Natural killer cell treated with Interleukin-12 subunit alpha and Interleukin-12 subunit beta and Interleukin-15 and Interleukin-18, amount 100 ng/mL, for 72 hours (primary cell): Measurements from ENCODE around the gene PYGL. TPM values are rescaled to one million over a fixed set of nuclear protein-coding genes. Genes with fewer than 3 reads are reported as not detected.
"Not testable (repeated sequence)": the region's sequence is repeated elsewhere in the genome, so short reads cannot be mapped to it uniquely, and the experiment has no call there.

Experiments
- ATAC-seq, 2 donors: fragments of 150-1000 bp; cut with Tn5 transposase in 1 of 2; sonication (Bioruptor Pico), chemical (Tn5 transposase) in 1 of 2; 2 replicates each; pipeline ENCODE4 v1.10.0; 2021
- DNase-seq: peaks from one replicate; pipeline ENCODE4 v3.0.0; 2022; ENCODE audit warnings: low spot score
- H3K27ac Mint-ChIP-seq, 2 donors: 1 replicate in 1 of 2; 2 replicates in 1 of 2; pipeline ENCODE4 v1.8.0; 2022; ENCODE audit warnings: mixed read lengths in 2 of 2, mild to moderate bottlenecking in 1 of 2, moderate library complexity in 1 of 2
- H3K27me3 Mint-ChIP-seq, 2 donors: 1 replicate in 1 of 2; 2 replicates in 1 of 2; pipeline ENCODE4 v1.8.0; 2022; ENCODE audit warnings: mixed read lengths in 2 of 2
- H3K36me3 Mint-ChIP-seq: one replicate; pipeline ENCODE4 v1.8.0; 2022; ENCODE audit warnings: mixed read lengths
- H3K4me1 Mint-ChIP-seq, 2 donors: 1 replicate in 1 of 2; 2 replicates in 1 of 2; pipeline ENCODE4 v1.8.0; 2022; ENCODE audit warnings: low read depth in 2 of 2, mixed read lengths in 2 of 2, mild to moderate bottlenecking in 1 of 2
- H3K4me3 Mint-ChIP-seq: one replicate; pipeline ENCODE4 v1.8.0; 2022; ENCODE audit warnings: mixed read lengths
- H3K9me3 Mint-ChIP-seq: 2 replicates; pipeline ENCODE4 v1.8.0; 2022; ENCODE audit warnings: mixed read lengths
- total RNA-seq, 2 donors: library from RNA; stranded (reverse); gene quantifications; one replicate each; pipeline ENCODE4 v1.2.3, GENCODE V29; 2022

The PYGL gene
- total RNA-seq, 2 donors from 2014 or later: 0.62 to 2.3 TPM

GRCh38 chr14:50967103-50967502, 22.8 kb upstream of the PYGL start:
- ATAC-seq (no peak), DNase-seq (no peak)
- no peaks in the 10 kb centered on the region for H3K4me1 Mint-ChIP-seq
- no peaks in the 10 kb centered on the region for H3K9me3 Mint-ChIP-seq
- no peaks in the 10 kb centered on the region for H3K36me3 Mint-ChIP-seq
- no peak overlapping the region for H3K27ac Mint-ChIP-seq
- H3K27me3 Mint-ChIP-seq: peaks cover 7 to 13% of the 10 kb centered on the region in 2 donors
- no peak overlapping the region for H3K4me3 Mint-ChIP-seq

DNA sequence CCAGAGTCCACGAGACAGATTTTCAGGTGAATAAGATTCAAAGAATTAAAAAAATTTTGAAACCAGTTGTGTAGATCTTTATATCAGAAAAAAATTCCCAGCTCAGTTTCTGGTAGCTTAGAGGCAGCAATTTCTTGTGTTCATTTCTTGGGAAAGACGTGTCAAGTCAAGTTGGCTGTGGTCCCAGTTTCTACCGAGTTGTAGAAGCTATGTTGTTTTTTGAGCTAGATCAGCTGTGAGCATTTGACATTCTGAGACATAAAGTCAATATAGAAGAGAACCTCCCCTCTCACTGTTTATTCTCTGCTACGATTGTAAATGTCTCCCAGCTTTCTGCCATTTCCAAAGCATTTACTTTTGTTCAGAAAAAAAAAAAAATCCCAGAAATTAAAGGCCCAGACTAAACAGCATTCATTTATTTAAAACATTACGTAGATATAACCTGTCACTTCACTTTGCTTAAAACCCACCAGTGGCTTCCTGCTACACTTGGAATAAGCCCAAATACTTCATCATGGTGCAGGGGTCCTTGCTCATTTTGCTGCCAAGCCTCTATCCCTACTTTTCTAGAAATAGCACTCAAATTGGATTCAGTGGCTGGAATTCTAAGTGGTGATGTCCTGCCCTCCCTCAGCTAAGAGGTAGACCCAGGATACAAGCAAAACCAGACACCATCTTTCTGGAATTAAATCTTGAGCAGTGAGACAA, 20.6 kb upstream of the PYGL start:
- H3K36me3 Mint-ChIP-seq: no peaks in the 10 kb centered on the region
- no peaks in the 10 kb centered on the region for H3K4me1 Mint-ChIP-seq
- H3K4me3 Mint-ChIP-seq: no peak overlapping the region
- no peaks in the 10 kb centered on the region for H3K9me3 Mint-ChIP-seq
- H3K27ac Mint-ChIP-seq: no peak overlapping the region
- no peak for ATAC-seq
- no peak for DNase-seq
- H3K27me3 Mint-ChIP-seq: peaks cover 6 to 8% of the 10 kb centered on the region in 2 donors

DNA sequence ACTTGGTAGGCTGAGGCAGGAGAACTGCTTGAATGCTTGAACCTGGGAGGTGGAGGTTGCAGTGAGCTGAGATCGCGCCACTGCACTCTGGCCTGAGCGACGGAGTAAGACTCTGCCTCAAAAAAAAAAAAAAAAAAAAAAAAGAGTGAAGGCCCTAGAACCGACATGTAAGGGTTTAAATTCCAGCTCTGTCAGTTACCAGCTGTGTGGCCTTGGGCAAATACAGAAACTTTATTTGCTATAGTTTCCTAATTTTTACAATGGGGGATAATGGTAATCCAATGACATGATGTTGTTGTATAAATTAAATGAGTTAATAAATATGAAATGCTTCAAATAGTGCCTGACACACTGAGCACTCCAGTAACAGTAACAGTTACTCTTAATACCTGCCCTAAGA, 19.6 kb upstream of the PYGL start:
- H3K36me3 Mint-ChIP-seq: no peaks in the 10 kb centered on the region
- no peak overlapping the region for H3K27ac Mint-ChIP-seq
- peaks cover 6 to 8% of the 10 kb centered on the region in 2 donors for H3K27me3 Mint-ChIP-seq
- no peak overlapping the region for H3K4me3 Mint-ChIP-seq
- no peaks in the 10 kb centered on the region for H3K9me3 Mint-ChIP-seq
- ATAC-seq: no peak
- no peaks in the 10 kb centered on the region for H3K4me1 Mint-ChIP-seq
- no peak for DNase-seq

- Mint-ChIP-seq H3K27me3 (peaks cover 6 to 8% of the 10 kb centered on the region in 2 donors), H3K27ac (no peak overlapping the region), H3K36me3 (no peaks in the 10 kb centered on the region), H3K9me3 (no peaks in the 10 kb centered on the region), H3K4me3 (no peak overlapping the region), H3K4me1 (no peaks in the 10 kb centered on the region)
- ATAC-seq: no peak
- no peak for DNase-seq
Measured at GRCh38 chr14:50961605-50962221, 17.4 kb upstream of the PYGL start.

DNA sequence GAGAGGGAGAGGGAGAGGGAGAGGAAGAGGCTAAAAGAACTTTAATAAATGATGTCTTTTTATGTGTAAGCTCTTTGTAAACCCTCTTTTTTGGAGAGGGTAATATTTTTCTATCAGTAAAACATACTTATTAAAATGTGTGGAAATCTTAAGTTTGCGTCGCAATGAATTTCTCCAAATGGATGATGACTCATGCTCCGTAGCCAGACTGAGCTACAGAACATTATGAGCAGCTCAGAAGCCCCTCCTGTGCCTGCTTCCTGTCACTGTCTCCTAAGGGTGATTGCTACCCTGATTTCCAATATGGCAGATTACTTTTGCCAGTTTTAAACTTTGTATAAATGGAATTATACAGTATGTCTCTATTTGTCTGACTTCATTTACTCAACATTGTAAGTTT, 13.0 kb upstream of the PYGL start:
- H3K4me3 Mint-ChIP-seq: no peak overlapping the region
- H3K4me1 Mint-ChIP-seq: no peaks in the 10 kb centered on the region
- no peaks in the 10 kb centered on the region for H3K36me3 Mint-ChIP-seq
- H3K27ac Mint-ChIP-seq: no peak overlapping the region
- no peaks in the 10 kb centered on the region for H3K9me3 Mint-ChIP-seq
- DNase-seq: no peak
- no peak for ATAC-seq
- peaks cover 6 to 10% of the 10 kb centered on the region in 2 donors for H3K27me3 Mint-ChIP-seq

DNA sequence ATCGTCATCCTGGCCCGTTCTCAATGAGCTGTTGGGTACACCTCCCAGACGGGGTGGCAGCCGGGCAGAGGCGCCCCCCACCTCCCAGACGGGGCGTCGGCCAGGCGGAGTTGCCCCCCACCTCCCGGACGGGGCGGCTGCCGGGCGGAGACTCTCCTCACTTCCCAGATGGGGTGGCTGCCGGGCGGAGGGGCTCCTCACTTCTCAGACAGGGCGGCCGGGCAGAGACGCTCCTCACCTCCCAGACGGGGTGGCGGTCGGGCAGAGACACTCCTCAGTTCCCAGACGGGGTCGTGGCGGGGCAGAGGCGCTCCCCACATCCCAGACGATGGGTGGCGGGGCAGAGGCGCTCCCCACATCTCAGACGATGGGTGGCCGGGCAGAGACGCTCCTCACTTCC, 12.1 kb upstream of the PYGL start:
- not testable (repeated sequence) for H3K27me3 Mint-ChIP-seq, H3K27ac Mint-ChIP-seq, DNase-seq, H3K4me3 Mint-ChIP-seq, H3K9me3 Mint-ChIP-seq, ATAC-seq, H3K4me1 Mint-ChIP-seq, H3K36me3 Mint-ChIP-seq

GRCh38 chr14:50955373-50956043, 11.2 kb upstream of the PYGL start:
- ATAC-seq: peak; percentile 43 to 62
- Mint-ChIP-seq H3K4me3 (no peak overlapping the region), H3K36me3 (no peaks in the 10 kb centered on the region), H3K27ac (no peak overlapping the region), H3K4me1 (no peaks in the 10 kb centered on the region), H3K27me3 (peaks cover 6 to 9% of the 10 kb centered on the region in 2 donors), H3K9me3 (no peaks in the 10 kb centered on the region)
- no peak for DNase-seq

- Mint-ChIP-seq H3K27ac (no peak overlapping the region), H3K4me3 (no peak overlapping the region), H3K27me3 (peaks cover 6 to 9% of the 10 kb centered on the region in 2 donors), H3K4me1 (no peaks in the 10 kb centered on the region), H3K36me3 (no peaks in the 10 kb centered on the region), H3K9me3 (no peaks in the 10 kb centered on the region)
- ATAC-seq (no peak), DNase-seq (no peak)
Measured at GRCh38 chr14:50954811-50955372, 10.6 kb upstream of the PYGL start.

DNA sequence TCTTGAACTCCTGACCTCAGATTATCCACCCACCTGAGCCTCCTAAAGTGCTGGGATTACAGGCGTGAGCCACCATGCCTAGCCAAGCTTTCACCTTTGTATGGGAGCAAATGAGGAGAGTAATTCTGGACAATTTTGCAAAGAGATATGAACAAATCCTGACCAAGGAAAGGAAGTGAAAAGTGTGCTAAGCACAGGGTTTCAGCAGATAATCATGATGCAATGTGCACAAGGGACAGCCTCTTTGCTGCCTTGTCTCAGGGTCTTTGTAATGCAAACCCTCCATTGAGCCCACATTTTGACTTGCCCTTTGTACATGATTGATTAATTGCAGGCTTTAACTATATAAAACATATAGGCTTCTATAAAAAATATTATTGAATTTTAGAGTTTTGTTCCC, 9.2 kb upstream of the PYGL start:
- no peak for ATAC-seq
- no peak for DNase-seq
- H3K4me1 Mint-ChIP-seq: no peaks in the 10 kb centered on the region
- no peak overlapping the region for H3K4me3 Mint-ChIP-seq
- no peak overlapping the region for H3K27ac Mint-ChIP-seq
- peaks cover 6 to 9% of the 10 kb centered on the region in 2 donors for H3K27me3 Mint-ChIP-seq
- no peaks in the 10 kb centered on the region for H3K9me3 Mint-ChIP-seq
- H3K36me3 Mint-ChIP-seq: no peaks in the 10 kb centered on the region

DNA sequence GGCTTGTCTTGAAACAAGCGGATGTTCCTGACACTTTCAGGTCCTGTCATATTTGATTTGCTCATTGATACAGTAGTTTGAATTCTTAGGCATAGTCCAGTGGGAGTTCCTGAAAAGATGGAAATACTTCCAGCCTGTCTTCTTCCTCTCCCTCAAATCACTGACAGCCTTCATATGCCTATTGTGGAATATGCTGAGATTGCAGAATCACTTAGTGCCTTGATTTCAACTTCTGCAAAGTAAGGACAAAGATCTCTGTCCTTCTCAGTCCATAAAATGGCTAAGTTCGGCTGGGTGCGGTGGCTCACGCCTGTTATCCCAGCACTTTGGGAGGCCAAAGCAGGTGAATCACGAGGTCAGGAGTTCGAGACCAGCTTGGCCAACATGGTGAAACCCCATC, 6.7 kb upstream of the PYGL start:
- Mint-ChIP-seq H3K9me3 (no peaks in the 10 kb centered on the region), H3K36me3 (no peaks in the 10 kb centered on the region), H3K4me1 (no peaks in the 10 kb centered on the region), H3K27me3 (peaks cover 6 to 12% of the 10 kb centered on the region in 2 donors), H3K27ac (no peak overlapping the region), H3K4me3 (no peak overlapping the region)
- no peak for DNase-seq
- no peak for ATAC-seq

- ATAC-seq (no peak), DNase-seq (no peak)
- Mint-ChIP-seq H3K36me3 (no peaks in the 10 kb centered on the region), H3K4me1 (peaks cover 5 to 8% of the 10 kb centered on the region in 2 donors), H3K27me3 (peaks cover 14 to 21% of the 10 kb centered on the region in 2 donors), H3K27ac (no peak overlapping the region), H3K9me3 (no peaks in the 10 kb centered on the region), H3K4me3 (no peak overlapping the region)
Measured at GRCh38 chr14:50948205-50948604, 3.9 kb upstream of the PYGL start.

- ATAC-seq (no peak), DNase-seq (no peak)
- Mint-ChIP-seq H3K9me3 (no peaks in the 10 kb centered on the region), H3K4me1 (peaks cover 5 to 8% of the 10 kb centered on the region in 2 donors), H3K27me3 (peaks cover 7 to 18% of the 10 kb centered on the region in 2 donors), H3K27ac (no peak overlapping the region), H3K4me3 (no peak overlapping the region), H3K36me3 (no peaks in the 10 kb centered on the region)
Measured at GRCh38 chr14:50947446-50947845, 3.2 kb upstream of the PYGL start.

- no peaks in the 10 kb centered on the region for H3K9me3 Mint-ChIP-seq
Measured at GRCh38 chr14:50946234-50946935, 2.1 kb upstream of the PYGL start.

More at GRCh38 chr14:50946234-50946935, 2.1 kb upstream of the PYGL start:
- H3K27ac Mint-ChIP-seq: no peak overlapping the region
- no peak overlapping the region for H3K4me3 Mint-ChIP-seq
- H3K4me1 Mint-ChIP-seq: peaks cover 5 to 8% of the 10 kb centered on the region in 2 donors
- no peaks in the 10 kb centered on the region for H3K36me3 Mint-ChIP-seq
- peaks cover 15 to 21% of the 10 kb centered on the region in 2 donors for H3K27me3 Mint-ChIP-seq
- DNase-seq: no peak
- ATAC-seq: no peak
